HG03066 (cell line): Measurements from ENCODE around the gene ARHGAP6.

Experiments
- ATAC-seq: cut with Tn5 transposase; IDR thresholded peaks from one replicate; pipeline ENCODE4 v1.9.1; 2021; ENCODE audit warnings: low read depth; ENCODE audit not compliant: unreplicated experiment

ARHGAP6 gene

DNA sequence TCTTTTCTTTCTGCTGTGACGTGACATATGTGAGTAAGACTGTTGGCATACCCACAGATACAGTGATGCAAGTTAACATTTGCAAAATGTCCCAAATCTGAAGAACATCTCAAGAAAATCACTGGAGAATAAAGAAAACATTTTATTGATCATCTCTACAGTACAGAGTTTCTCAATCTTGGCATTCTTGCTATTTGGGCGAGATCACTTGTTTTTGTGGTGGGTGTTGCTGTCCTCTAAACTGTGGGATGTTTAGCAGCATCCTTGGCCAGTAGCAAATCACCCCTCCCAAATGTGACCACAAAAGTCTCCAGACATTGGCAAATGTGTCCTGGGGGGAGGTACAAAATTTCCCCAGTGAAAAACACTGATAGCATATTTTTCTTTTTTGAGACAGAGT, 343.7 kb downstream of the ARHGAP6 start:
- no peak for ATAC-seq

DNA sequence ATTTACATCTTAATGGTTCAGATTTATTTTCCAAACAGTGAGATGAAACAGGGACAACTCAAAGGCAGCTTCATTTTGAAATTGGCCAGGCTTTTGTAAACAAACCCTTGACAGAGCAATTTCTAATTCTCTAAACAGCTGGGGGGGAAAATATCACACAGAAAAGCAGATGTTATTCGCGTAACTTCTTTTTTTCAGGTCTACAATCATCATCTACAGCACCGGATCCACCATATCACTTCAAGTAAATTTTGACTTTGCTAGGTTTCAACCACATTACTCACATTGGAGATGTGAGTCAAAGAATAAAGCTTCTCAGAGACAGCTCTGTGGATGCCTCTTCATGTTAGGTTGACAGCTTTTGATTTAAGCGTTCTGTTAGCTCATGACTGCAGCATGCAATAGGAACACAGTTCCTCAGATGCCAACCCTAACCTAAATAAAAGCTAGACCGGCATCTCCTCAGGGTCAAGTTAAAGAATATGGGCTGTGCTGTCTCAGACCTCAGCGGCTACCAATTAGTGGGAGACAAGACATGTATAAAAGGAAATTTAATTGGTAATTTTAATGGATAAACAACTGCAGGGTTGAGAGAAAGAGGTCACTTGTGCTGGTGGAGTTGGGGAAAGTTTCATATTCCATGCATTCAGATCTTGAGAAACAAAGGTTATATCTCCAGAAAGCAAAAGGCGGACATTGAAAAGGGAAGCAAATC, 345.8 kb downstream of the ARHGAP6 start:
- no peak for ATAC-seq

DNA sequence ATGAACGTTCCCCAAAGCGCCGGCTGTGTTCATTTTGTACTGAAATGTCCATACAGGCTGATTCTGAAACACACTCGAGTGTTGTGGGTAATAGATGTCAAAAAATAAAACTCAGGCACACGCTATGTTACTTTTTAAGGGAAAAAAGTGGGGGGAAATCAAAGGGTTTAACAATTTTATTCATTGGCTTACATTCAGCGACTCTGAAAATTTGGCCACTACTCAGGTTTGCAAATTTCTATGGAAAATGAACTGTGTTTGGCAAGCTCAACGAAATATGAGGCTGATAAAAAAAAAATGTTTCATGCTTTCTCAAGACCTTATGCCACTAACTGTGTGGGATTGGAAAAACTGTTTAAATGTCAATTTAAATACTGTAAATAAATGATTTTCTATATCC, 354.0 kb downstream of the ARHGAP6 start:
- ATAC-seq, result no peak

DNA sequence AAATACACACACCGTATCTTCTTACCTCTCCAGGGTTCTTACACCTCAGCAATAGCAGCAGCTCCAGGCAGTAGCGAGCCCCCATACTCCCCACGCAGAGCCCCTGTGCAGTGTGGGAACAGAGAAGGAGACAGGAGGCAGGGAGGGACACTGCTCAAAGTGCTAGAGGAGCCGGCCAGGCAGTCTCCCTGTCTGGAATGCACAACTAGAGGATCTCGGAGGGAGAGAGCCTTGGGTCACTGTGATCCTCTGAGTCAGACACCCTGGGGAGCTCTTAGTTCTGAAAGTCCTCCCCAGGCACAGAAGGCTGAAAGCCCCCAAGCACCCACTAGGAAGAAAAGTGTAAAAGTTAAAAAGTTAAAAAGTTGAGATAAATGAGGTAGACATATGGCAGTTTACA, 356.5 kb downstream of the ARHGAP6 start:
- no peak for ATAC-seq

DNA sequence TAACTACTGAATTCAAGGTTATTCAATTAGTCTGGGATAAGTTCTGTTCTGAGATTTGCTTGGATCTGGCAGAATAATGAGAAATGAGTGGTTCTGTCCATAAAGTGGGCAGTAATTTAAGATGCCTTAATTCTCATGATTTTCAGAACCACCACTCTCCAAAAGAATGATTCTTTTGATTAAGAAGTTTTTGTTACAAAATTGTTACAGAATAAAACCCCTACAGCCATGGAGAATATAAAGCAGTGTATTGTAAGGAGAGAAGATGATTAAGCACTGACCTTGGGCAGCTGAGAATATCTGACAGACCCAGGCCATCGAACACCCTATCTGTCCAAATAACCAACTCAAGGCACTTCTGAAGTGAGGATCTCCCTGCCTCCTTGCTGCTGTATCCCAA, 360.1 kb downstream of the ARHGAP6 start:
- ATAC-seq, result no peak

DNA sequence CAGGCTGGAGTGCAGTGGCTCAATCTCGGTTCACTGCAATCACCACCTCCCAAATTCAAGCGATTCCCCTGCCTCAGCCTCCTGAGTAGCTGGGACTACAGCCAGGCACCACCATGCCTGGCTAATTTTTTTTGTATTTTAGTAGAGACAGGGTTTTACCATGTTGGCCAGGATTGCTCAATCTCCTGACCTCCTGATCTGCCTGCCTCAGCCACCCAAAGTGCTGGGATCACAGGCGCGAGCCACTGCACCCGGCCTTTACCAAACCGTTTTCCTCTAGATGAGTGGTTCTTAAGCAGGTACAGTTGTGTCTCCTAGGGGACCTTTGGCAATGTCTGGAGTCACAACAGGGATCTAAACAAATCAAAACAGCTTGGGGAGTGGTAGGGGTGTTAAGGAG, 360.9 kb downstream of the ARHGAP6 start:
- no peak for ATAC-seq

DNA sequence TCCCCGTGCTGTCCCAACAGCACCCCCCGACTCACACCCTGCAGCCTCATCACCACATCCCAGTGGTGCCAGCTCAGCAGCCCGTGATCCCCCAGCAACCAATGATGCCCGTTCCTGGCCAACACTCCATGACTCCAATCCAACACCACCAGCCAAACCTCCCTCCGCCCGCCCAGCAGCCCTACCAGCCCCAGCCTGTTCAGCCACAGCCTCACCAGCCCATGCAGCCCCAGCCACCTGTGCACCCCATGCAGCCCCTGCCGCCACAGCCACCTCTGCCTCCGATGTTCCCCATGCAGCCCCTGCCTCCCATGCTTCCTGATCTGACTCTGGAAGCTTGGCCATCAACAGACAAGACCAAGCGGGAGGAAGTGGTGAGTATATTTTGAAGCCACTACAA, 367.1 kb downstream of the ARHGAP6 start:
- ATAC-seq, result no peak

DNA sequence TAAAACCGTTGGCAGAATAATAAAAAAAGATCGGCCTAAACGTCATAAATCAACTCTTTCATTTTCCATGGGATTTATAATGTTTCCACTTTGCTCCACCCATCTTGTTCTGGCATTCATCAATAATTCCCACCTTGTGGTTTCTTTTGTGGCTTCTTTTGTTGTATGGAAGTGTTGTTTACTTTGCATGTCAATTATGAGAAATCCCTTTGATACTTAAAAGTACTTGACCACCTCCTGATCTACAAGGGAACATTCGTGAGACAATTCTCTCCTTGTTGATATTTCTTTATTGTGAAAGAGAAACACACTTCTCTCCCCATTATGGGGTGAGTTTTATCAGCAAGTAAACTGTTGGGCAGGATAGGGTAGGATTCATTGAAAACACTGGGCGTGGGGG, 369.7 kb downstream of the ARHGAP6 start:
- no peak for ATAC-seq

DNA sequence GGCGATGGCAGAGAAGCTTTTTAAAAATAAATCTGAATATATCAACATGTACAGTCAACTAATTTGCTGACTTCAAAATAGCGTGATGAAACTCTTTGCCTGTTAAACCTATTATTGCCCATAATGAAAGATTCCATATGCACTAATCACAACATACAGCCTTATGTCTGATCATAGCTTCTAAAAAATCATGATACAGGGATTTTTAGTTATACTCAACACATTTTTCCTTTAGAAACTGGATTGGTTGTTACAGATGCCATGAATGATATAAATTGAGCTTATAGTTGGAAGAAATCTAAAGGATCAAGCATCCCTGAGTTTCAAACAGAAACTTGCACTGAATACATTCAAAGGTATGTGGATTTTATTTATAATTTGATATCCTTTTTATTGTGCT, 372.6 kb downstream of the ARHGAP6 start, which contains the start of gene AMELX:
Gene AMELX (plus strand): TSS at position 301 of the 400 bp plus-strand sequence. CDS start 1,376 bp downstream, outside the sequence.
- no peak for ATAC-seq

DNA sequence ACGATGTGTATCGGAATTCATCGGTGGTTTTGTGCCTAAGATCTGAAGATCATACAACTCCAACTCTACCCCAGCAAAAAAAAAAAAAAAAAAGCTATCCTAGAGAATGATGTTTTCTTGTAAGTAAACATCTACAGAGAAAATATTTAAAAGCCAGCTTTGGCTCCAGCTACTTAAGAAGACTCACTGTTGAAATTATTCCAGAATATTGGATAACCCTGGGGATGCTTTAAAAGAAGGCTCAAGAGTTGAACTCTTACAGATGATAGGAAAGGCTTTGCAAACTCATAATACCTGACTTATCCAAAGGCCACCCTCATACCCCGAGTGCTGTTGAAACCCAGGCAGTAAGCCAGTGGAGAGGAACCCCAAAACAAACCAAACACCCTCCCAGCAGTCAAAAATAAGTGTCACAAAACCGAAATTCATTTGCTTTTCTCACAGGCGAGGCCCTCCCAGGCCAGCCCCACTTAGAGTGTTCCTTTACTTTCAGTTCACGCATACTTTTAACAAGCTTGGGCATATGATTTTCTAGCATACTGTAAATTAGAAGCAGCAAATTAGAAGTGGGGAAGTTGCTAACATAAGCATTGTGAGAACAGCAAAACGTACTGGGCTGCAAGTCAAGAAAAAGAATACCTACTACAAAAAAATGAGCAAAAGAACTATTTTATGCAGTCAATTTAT, 375.2 kb downstream of the ARHGAP6 start:
- ATAC-seq, result no peak

DNA sequence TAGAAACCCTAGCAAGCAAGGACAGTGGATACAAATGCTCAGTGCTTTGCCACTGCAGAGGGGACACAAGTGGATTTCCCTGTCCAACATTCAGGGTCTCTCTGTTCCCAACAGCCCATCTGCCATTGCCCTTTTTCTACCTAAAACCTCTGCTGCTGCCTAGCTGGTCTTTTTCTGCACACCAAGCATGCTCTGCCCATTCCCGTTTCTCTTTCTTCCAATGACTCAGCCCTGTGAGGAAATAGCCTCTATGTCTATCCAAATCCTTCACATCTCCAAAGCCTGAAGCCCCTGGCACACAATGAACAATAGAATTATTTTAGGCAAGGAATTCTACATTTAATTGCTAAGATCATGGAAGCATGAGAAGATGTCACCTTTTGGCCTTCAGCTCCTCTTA, 378.2 kb downstream of the ARHGAP6 start:
- no peak for ATAC-seq

DNA sequence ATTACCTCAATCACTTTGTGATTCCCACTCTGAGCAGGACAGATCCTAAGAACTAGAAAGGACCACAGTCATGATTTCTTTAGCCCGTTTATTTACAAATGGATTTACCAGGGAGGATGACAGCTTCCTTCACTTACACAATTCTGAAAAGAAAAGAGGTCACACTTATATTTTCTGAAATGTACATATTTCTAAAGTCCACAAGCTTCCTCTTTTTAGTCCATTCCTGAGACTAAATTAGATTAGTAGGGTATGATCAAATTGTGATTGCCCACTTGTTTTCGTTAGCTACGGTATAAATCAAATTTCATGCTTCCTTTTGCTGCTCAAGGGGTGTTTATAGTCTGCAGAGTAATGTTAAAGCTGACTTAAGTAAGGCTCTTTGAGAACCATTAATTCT, 380.1 kb downstream of the ARHGAP6 start:
- no peak for ATAC-seq

DNA sequence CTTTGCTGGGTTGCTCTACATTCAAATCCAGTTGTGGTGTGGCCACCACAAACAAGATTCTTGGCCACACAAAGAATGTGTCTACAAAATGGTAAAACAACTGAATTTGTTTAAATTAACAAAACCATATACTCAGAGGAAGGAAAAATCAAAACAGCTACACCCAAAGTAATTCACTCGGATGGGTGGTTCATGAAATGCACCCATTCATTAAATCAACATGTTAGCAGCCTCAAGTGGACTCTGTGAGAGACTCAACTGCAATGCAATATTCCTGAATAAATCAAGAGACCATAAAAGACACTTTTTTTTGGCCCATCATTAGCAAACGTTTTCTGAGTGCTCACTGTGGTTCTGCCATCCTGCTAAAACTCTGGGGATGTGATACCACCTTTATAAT, 383.7 kb downstream of the ARHGAP6 start:
- ATAC-seq, result no peak

DNA sequence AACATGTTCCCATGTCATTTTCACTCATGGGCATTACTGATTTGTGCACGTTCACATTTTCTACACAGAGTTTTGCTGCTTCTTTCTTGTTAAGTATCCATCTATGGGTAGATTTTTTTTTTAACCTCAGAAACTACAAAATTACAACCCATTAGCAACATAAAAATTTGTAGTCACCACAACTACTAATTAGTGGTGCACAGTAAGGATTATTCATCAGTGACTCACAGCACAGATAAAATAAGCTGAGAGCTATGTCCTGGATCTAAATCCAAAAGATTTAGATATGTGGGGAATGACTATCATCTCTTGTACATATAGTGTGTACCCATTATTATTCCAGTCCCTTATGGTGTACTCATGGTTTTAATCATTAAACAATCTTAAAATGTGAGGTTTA, 392.2 kb downstream of the ARHGAP6 start:
- no peak for ATAC-seq

DNA sequence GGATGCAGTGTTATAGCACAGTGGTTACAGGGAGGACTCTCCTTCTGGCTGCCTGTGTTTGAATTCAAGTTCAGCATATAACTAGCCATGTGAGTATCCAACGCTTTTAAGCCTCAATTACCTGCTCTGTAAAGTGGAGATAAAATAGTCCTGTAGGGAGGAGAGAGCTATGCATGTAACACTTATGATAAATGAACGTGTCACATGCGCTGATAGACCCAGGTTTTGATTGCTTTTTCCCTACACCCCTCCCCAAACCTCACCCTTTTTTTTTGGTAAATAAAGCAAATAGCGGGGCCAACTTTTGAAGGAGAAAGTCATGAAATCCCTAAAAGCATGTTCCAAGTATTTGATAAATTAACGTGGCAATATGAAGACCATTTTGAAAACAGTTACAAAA, 392.9 kb downstream of the ARHGAP6 start:
- ATAC-seq, result no peak

DNA sequence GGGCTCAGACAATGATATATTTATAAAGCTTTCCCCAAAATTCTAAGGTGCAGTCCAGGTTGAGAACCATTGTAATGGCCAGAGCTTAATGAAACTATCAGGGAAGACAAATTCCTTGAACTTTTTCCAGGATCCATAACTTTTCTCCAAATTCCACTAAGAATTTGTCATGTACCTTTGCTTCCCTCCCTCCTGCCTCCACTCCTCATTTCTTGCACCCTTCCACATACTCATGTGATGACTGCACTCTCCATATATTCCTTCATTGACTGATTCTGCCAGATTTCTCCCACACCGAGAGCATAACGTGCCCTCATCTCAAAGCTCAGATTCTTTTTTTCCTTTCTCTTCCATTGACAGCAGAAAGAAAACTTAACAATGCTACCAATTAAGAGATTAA, 393.4 kb downstream of the ARHGAP6 start:
- no peak for ATAC-seq

DNA sequence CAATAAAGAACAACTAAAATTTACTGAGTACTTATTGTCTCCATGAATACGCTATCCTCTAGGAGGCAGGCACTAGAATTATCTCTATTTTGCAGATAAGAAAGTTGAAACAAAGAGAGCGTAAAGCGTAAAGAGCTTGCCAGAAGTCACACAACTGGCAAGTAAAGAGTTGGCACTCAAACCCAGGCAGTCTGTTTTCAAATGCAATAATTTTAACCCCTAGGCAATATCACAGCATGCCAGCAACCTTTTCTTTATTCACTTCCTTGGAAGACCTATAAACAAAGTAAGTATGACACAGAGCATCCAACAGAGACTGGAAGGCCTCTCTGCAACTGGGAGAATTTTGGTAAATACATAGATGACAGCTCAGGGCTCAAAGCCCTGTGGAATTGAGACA, 395.7 kb downstream of the ARHGAP6 start:
- no peak for ATAC-seq

DNA sequence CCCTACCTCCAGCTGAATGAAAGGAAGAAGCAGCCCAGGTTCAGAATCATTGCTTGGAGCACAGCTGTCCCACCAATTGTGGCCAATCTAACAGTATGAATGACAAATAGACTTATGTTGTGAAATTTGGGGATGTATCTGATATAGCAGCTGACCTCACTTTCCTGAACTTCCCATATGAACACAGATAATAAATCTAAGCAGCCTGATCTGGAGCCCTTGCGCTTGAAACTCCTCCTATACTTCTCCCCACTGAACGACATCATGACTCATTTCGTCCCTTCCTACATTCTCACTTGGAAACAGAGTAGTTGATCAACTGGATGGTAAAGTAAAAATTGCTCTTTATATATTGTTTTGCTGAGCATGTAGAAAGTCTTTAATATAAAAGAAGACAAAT, 396.7 kb downstream of the ARHGAP6 start:
- no peak for ATAC-seq

DNA sequence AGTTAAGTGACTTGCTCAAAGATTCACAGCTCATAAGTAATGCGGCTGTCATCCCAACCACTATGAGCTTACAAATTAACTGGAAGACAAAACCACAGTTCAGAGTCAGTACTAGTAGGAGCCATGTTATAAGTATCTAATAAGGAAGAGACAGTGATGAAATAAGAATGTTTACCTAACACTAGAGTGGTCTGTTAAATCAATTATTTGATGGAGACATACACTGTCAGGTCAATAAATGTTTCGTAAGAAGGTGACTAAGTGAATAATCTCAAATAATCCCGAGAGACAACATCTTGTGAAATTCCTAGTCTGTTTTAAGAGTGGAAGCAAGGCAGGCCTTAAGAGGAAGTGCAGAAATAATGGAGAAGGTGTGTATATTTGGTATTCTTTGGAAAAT, 398.3 kb downstream of the ARHGAP6 start:
- no peak for ATAC-seq

DNA sequence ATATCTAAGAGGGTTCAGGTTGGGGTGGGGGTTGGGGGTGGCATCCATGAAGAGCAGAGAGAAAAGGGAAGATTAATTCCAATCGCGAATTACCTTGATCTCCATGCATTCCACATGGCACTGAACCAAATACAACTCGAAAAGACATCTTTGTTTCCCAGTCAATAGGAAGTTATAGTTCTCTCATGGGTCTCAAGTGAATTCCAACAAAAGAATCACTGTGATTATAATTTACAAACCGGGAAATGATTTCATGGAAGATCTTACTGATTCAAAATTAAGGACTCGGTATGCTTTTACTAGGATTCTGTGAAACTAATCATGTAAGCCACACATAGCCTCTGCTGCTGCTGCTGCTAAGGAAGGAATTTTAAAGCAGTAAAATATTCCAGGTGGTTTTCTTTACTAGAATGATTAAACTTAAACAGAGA, 399.1 kb downstream of the ARHGAP6 start:
- ATAC-seq, result no peak

DNA sequence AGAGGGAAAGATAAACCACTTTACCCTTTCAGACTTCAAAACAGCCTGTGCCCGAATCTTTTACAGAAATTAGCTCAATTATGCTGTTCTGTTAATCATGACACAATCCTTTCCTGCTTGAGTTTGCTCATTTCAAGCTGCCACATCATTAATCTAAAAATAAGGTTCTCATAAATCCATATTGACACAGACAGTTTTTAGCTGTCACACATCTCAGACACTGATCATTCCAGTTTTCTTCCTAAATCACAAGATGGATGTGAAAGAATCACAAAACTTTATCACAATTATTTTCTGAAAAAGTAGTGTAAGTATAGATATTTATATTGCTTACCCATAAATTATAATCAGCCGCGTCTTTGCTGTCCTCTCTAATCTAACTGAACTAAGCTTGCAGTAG, 400.4 kb downstream of the ARHGAP6 start:
- ATAC-seq, result no peak

DNA sequence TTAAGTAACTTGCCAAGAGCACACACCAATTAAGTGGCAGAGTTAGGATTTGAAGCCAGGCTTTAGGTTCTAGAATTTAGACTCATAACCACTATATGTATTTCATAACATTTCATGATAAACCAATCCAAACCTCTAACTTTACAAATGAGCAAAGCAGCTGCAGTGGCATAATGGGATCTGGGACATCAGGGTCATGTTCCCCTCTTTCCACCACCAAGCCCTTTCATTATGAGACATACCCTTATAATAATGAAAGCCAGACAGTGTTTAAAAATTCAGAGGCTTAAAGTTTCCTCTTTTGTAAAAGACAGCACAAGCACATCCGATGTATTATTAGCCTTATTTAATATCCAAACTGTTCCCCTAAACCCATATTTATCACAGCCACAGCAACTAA, 400.8 kb downstream of the ARHGAP6 start:
- no peak for ATAC-seq
